OCI-LY7 (cell line): ENCODE results near the gene SYNJ2. TPM values are rescaled to one million over a fixed set of nuclear protein-coding genes. Genes with fewer than 3 reads are reported as not detected.

Source experiments
- BruUV-seq: library from RNA; stranded (reverse); fragments of 400-500 nt; replicated peaks from 2 replicates; lab custom pipeline; 2021; lab: Mats Ljungman, UMichigan
- CTCF ChIA-PET: fragments of 300-600 bp; sonication (Branson Sonifier 250); formaldehyde crosslinking; loops from one replicate; lab custom pipeline; 2022; ENCODE audit warnings: antibody characterized with exemption; ENCODE audit not compliant: unreplicated experiment; lab: Charles Lee
- POLR2A ChIA-PET: fragments of 300-600 bp; sonication (Branson Sonifier 250); formaldehyde crosslinking; loops from one replicate; lab custom pipeline; 2022; ENCODE audit warnings: antibody characterized with exemption; lab: Charles Lee
- DNase-seq: peaks from one replicate; pipeline ENCODE4 v3.0.0-alpha.2; 2015; ENCODE audit warnings: low spot score
- H2AFZ ChIP-seq: fragments of 200-600 bp; sonication (generic), shearing (Covaris generic); 2 replicates; pipeline ENCODE4 v1.6.1; 2014; ENCODE audit warnings: mild to moderate bottlenecking, antibody characterized with exemption, low read length, moderate library complexity
- H3K27ac ChIP-seq: fragments of 200-600 bp; sonication (generic); 2 replicates; pipeline ENCODE4 v1.5.1; 2014; ENCODE audit warnings: mixed run types, low read depth, mild to moderate bottlenecking, moderate library complexity, low read length, inconsistent platforms; ENCODE audit not compliant: poor library complexity, severe bottlenecking
- H3K36me3 ChIP-seq: fragments of 200-600 bp; sonication (generic); 2 replicates; pipeline ENCODE4 v1.6.1; 2014; ENCODE audit warnings: mild to moderate bottlenecking, antibody characterized with exemption, low read length, moderate library complexity, mixed read lengths; ENCODE audit not compliant: insufficient read depth
- H3K4me1 ChIP-seq: fragments of 200-600 bp; sonication (generic); 2 replicates; pipeline ENCODE4 v1.5.1; 2014; ENCODE audit warnings: mild to moderate bottlenecking, low read length; ENCODE audit not compliant: insufficient read depth, poor library complexity, severe bottlenecking
- H3K4me2 ChIP-seq: fragments of 200-600 bp; sonication (generic); 2 replicates; pipeline ENCODE4 v1.6.1; 2014; ENCODE audit warnings: mild to moderate bottlenecking, low read length
- H3K4me3 ChIP-seq: fragments of 200-600 bp; sonication (generic); 2 replicates; pipeline ENCODE4 v1.5.1; 2014; ENCODE audit warnings: mild to moderate bottlenecking, low read depth, low read length; ENCODE audit not compliant: poor library complexity, severe bottlenecking
- H3K79me2 ChIP-seq: fragments of 200-600 bp; sonication (generic); 2 replicates; pipeline ENCODE4 v1.6.1; 2016; ENCODE audit warnings: low read depth, mild to moderate bottlenecking, low read length, moderate library complexity, mixed read lengths; ENCODE audit not compliant: insufficient read depth
- H3K9me2 ChIP-seq: fragments of 200-600 bp; sonication (generic); 2 replicates; pipeline ENCODE4 v1.6.1; 2016; ENCODE audit warnings: mild to moderate bottlenecking, low read length, mixed read lengths; ENCODE audit not compliant: insufficient read depth
- H3K9me3 ChIP-seq: fragments of 200-600 bp; sonication (generic); 2 replicates; pipeline ENCODE4 v1.6.1; 2014; ENCODE audit warnings: mild to moderate bottlenecking, mixed run types, low read length, mixed read lengths
- H4K20me1 ChIP-seq: fragments of 200-600 bp; sonication (generic); 2 replicates; pipeline ENCODE4 v1.6.1; 2014; ENCODE audit warnings: mild to moderate bottlenecking, antibody characterized with exemption, low read length, moderate library complexity, mixed read lengths; ENCODE audit not compliant: insufficient read depth
- CTCF ChIP-seq: fragments of 200-600 bp; sonication (generic); conservative IDR thresholded peaks from 2 replicates; pipeline ENCODE4 v1.5.1; 2014; ENCODE audit warnings: mild to moderate bottlenecking, antibody characterized with exemption, low read length, moderate library complexity, mixed read lengths
- EZH2phosphoT487 ChIP-seq: fragments of 200-600 bp; sonication (generic); IDR thresholded peaks from 2 replicates; pipeline ENCODE4 v1.6.1; 2018; ENCODE audit warnings: low read depth, borderline replicate concordance, mild to moderate bottlenecking, mixed run types, antibody characterized with exemption, low read length, moderate library complexity, mixed read lengths
- intact Hi-C: fragments of 100-400 bp; cut with micrococcal nuclease; formaldehyde crosslinking; loops from one replicate; pipeline ENCODE4 v1.10.0; 2022; ENCODE audit not compliant: unreplicated experiment
- total RNA-seq, 2 experiments: library from RNA; depleted of rRNA in 1 of 2; stranded (reverse); fragments of >200 nt in 1 of 2; shearing (Covaris generic) in 1 of 2; gene quantifications; 2 replicates each; pipeline ENCODE4 v1.2.3, GENCODE V29; 2014 to 2022

SYNJ2 gene
- total RNA-seq, 2 experiments from 2014 or later = 0.21 TPM; not detected in 1

GRCh38 chr6:158039178-158039557 is 57.5 kb downstream of the SYNJ2 start:
- no peak for DNase-seq
- no peak overlapping the region for H3K4me2 ChIP-seq
- H2AFZ ChIP-seq = no peak overlapping the region
- H3K79me2 ChIP-seq = no peaks in the 10 kb centered on the region
- POLR2A ChIA-PET = no interaction called here
- CTCF ChIA-PET = no interaction called here
- no peak overlapping the region for H3K27ac ChIP-seq
- intact Hi-C loops = no loop called here
- no peaks in the 10 kb centered on the region for H3K9me3 ChIP-seq
- H3K36me3 ChIP-seq = no peaks in the 10 kb centered on the region
- no peaks in the 10 kb centered on the region for H3K4me1 ChIP-seq
- H3K4me3 ChIP-seq = no peak overlapping the region
- TF ChIP-seq CTCF (no peak), EZH2phosphoT487 (no peak)
- H4K20me1 ChIP-seq = no peaks in the 10 kb centered on the region
- no peaks in the 10 kb centered on the region for H3K9me2 ChIP-seq
- no TSS peak for BruUV-seq

DNA sequence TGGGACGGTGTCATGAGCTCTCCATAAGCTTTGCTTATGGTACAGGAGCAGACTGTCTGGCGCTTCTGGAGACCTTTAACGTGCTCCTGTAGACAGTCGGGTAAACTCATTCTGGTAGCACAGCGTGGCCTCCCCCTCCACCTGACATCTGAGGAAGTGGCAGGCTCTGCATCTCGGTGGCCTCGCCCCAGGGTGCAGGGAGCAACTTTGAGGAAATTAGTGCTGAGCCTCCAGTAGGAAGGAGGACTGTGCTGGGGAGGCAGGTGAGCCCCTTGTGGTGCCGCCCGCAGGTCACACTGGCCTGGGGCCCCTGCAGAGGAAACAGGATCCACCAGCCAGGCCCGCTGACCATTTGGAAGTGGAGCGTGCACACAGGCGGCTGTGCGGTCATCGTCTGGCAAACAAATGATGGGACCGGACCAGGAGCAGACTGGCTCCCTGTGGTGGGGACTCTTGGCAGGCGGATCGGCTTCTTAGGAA is 57.9 kb downstream of the SYNJ2 start:
- H3K9me3 ChIP-seq = no peaks in the 10 kb centered on the region
- H3K9me2 ChIP-seq = no peaks in the 10 kb centered on the region
- no peak overlapping the region for H3K27ac ChIP-seq
- DNase-seq = no peak
- no peaks in the 10 kb centered on the region for H3K4me1 ChIP-seq
- intact Hi-C loops = no loop called here
- TF ChIP-seq CTCF (no peak), EZH2phosphoT487 (no peak)
- H2AFZ ChIP-seq = no peak overlapping the region
- no peaks in the 10 kb centered on the region for H3K36me3 ChIP-seq
- no peaks in the 10 kb centered on the region for H4K20me1 ChIP-seq
- BruUV-seq = no TSS peak
- no peak overlapping the region for H3K4me3 ChIP-seq
- POLR2A ChIA-PET = no interaction called here
- no peaks in the 10 kb centered on the region for H3K79me2 ChIP-seq
- CTCF ChIA-PET = no interaction called here
- H3K4me2 ChIP-seq = no peak overlapping the region

DNA sequence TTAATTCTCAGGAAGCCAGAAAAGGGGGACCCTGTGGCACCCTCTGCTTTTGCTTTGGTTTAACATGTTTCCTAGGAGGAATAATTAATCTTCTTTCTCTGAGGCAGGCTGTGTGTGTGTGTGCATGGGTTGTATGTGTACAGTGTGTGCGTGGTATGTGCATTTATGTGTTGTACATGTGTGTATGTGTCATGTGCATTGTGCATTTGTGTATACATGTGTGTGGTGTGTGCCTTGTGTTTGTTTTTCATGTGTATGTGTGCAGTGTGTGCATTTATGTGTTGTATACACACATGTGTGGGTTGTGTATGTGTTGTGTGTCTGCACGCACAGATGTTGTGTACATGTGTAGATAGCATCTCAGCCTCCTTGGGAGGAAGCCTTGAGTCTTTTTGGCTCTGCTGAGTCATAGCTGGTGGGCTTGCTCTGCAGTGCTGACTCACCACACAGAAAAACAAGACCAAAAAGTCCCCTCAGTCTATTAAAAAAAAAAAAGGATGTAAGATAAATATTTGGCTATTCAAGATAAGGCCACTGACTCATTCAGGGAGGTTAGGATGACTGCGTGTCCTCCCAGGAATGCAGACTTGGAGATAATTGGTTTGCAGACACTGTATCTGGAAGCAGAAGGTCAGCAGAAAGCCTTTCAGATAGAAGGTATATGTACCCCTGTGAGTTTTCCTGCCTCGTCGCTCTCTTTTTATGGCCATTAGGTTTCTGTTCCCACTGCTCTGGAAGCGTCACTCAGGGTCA is 58.6 kb downstream of the SYNJ2 start:
- Histone ChIP-seq H3K27ac (no peak overlapping the region), H4K20me1 (no peaks in the 10 kb centered on the region), H3K79me2 (no peaks in the 10 kb centered on the region), H3K4me1 (no peaks in the 10 kb centered on the region), H2AFZ (no peak overlapping the region), H3K9me2 (no peaks in the 10 kb centered on the region), H3K4me3 (no peak overlapping the region), H3K9me3 (no peaks in the 10 kb centered on the region), H3K36me3 (no peaks in the 10 kb centered on the region), H3K4me2 (no peak overlapping the region)
- TF ChIP-seq EZH2phosphoT487 (no peak), CTCF (no peak)
- no TSS peak for BruUV-seq
- no peak for DNase-seq
- CTCF ChIA-PET = no interaction called here
- intact Hi-C loops = no loop called here
- POLR2A ChIA-PET = interaction anchor here (0.6 kb wide), 1 partner anchor 1948 kb away, joined by 3 read pairs; no protein-coding TSS in a partner anchor
